K562 (cell line): Measurements from ENCODE around the gene MYO3B. TPM values are rescaled to one million over a fixed set of nuclear protein-coding genes. Genes with fewer than 3 reads are reported as not detected.

Experiments
- ELF1 ChIP-seq: fragments of 200-800 bp; sonication (Bioruptor generic); IDR thresholded peaks from 2 replicates; pipeline ENCODE4 v1.6.1; 2016; ENCODE audit warnings: missing genetic modification characterization, missing compliant biosample characterization
- FOXK1 ChIP-seq: sonication (generic); formaldehyde crosslinking; IDR thresholded peaks from 2 replicates; pipeline ENCODE4 v1.8.0; 2022; ENCODE audit warnings: missing genetic modification reagents, mild to moderate bottlenecking, borderline replicate concordance
- SMC3 ChIP-seq: conservative IDR thresholded peaks from 2 replicates; pipeline ENCODE4 v1.6.1; 2011; ENCODE audit warnings: low read depth, low read length, improper control_type of control experiment; ENCODE audit not compliant: insufficient read depth
- SPI1 ChIP-seq: IDR thresholded peaks from 2 replicates; pipeline ENCODE4 v1.6.1; 2011; ENCODE audit warnings: low read depth, low read length, control low read depth, borderline replicate concordance
- TBL1XR1 ChIP-seq, 2 experiments: IDR thresholded peaks; 2 replicates each; pipeline ENCODE4 v1.6.1; 2012; ENCODE audit warnings: improper control_type of control experiment in 2 of 2, low read length in 2 of 2, mild to moderate bottlenecking in 1 of 2
- ZFP36 ChIP-seq: fragments of 150-350 bp; IDR thresholded peaks from 2 replicates; pipeline ENCODE4 v1.6.1; 2018; ENCODE audit warnings: low read length, low read depth; ENCODE audit not compliant: partially characterized antibody
- polyA plus RNA-seq, 8 experiments: library from polyadenylated mRNA; depleted of rRNA in 4 of 8; stranded (reverse) in 5 of 8; unstranded in 3 of 8; fragments of >200 nt; fragmentation: Nextera tagmentation in 2 of 8; fragmentation: Illumina TruSeq in 1 of 8; extraction: Ambion mirVana in 2 of 8; extraction: Trizol in 1 of 8; gene quantifications; 2 replicates each; pipeline versions ENCODE4 v1.2.1 to v1.2.3, GENCODE V29; 2011 to 2014; ENCODE audit warnings: inconsistent platforms in 1 of 8, missing spikeins in 1 of 8
- total RNA-seq, 7 experiments: library from RNA; depleted of rRNA in 6 of 7; stranded (reverse); fragments of >200 nt in 6 of 7; fragmentation: Illumina TruSeq in 2 of 7; extraction: Trizol in 2 of 7; gene quantifications; 2 replicates each; pipeline versions ENCODE4 v1.2.1 to v1.2.3, GENCODE V29; 2011 to 2021; ENCODE audit warnings: low replicate concordance in 1 of 7
- TF ChIP-seq, protein P1 (sequence below): fragments of 250-450 bp; sonication (Bioruptor Pico); IDR thresholded peaks from 2 replicates; pipeline ENCODE4 v1.9.0; 2021; ENCODE audit warnings: mild to moderate bottlenecking, inconsistent platforms
- TF ChIP-seq, protein P2 (sequence below), 2 experiments: fragments of 450-650 bp; formaldehyde crosslinking in 1 of 2; IDR thresholded peaks; 2 replicates each; pipeline versions ENCODE4 v1.4.0 to v1.6.1; 2014 to 2020; ENCODE audit warnings: mild to moderate bottlenecking in 2 of 2, borderline replicate concordance in 1 of 2, low read depth in 1 of 2
- TF ChIP-seq, protein P3 (sequence below): IDR thresholded peaks from 2 replicates; pipeline ENCODE4 v1.6.1; 2012; ENCODE audit warnings: low read depth, low read length, improper control_type of control experiment, borderline replicate concordance

The MYO3B gene
- total and polyA plus RNA-seq, 9 of the 15 experiments (the other 6 are each of a cell fraction or from before 2014, with no cell fraction given), result 2.7 to 6.5 (median 3.6) TPM

DNA sequence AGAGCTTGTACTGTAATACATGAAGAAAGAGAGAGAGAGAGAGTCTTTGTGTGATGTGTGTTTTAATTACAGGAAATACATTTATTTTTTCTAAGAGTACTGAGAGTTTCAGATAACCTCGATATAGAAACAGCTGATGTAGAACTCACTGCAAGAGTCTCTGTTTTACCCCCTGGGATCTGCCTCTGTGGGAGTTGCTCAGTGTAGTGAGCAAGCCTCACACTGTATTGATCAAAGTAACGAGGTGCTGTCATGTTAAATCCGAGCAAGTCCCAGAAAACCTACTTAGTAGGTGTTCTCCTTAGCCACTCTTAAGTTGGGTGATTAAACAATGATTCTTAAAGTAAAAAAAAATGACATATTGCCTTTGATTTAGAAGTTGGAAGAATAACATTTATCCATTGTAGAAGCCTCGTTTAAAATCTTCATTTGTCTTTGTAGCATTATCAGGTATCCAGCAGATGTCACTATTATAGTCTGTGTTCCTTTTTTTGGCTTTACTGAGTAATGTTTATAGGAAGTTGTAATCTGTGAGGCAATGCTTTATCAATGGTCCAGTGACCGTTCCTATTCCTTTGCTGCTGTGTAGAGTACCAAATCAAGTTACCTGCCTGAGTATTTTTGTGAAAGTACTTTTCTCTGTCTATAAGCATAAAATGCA is 219.0 kb downstream of the MYO3B start (continued):
- TF ChIP-seq, protein P1, sequence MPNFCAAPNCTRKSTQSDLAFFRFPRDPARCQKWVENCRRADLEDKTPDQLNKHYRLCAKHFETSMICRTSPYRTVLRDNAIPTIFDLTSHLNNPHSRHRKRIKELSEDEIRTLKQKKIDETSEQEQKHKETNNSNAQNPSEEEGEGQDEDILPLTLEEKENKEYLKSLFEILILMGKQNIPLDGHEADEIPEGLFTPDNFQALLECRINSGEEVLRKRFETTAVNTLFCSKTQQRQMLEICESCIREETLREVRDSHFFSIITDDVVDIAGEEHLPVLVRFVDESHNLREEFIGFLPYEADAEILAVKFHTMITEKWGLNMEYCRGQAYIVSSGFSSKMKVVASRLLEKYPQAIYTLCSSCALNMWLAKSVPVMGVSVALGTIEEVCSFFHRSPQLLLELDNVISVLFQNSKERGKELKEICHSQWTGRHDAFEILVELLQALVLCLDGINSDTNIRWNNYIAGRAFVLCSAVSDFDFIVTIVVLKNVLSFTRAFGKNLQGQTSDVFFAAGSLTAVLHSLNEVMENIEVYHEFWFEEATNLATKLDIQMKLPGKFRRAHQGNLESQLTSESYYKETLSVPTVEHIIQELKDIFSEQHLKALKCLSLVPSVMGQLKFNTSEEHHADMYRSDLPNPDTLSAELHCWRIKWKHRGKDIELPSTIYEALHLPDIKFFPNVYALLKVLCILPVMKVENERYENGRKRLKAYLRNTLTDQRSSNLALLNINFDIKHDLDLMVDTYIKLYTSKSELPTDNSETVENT, result no peak
- peak; percentile 10; the same call in 1 of the 2 replicates for TF ChIP-seq SPI1
- TF ChIP-seq TBL1XR1 (IDR thresholded peaks at IDR 0.05; ENCODE audit: low read length in 2 of 2), result peak in 1 of 2 experiments; percentile 45; a peak in 1 of 4 replicates
- no peak for TF ChIP-seq ZFP36
- TF ChIP-seq, protein P2, sequence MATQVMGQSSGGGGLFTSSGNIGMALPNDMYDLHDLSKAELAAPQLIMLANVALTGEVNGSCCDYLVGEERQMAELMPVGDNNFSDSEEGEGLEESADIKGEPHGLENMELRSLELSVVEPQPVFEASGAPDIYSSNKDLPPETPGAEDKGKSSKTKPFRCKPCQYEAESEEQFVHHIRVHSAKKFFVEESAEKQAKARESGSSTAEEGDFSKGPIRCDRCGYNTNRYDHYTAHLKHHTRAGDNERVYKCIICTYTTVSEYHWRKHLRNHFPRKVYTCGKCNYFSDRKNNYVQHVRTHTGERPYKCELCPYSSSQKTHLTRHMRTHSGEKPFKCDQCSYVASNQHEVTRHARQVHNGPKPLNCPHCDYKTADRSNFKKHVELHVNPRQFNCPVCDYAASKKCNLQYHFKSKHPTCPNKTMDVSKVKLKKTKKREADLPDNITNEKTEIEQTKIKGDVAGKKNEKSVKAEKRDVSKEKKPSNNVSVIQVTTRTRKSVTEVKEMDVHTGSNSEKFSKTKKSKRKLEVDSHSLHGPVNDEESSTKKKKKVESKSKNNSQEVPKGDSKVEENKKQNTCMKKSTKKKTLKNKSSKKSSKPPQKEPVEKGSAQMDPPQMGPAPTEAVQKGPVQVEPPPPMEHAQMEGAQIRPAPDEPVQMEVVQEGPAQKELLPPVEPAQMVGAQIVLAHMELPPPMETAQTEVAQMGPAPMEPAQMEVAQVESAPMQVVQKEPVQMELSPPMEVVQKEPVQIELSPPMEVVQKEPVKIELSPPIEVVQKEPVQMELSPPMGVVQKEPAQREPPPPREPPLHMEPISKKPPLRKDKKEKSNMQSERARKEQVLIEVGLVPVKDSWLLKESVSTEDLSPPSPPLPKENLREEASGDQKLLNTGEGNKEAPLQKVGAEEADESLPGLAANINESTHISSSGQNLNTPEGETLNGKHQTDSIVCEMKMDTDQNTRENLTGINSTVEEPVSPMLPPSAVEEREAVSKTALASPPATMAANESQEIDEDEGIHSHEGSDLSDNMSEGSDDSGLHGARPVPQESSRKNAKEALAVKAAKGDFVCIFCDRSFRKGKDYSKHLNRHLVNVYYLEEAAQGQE (IDR thresholded peaks at IDR 0.05; ENCODE audit: borderline replicate concordance), result peak; percentile 57; the same call in 1 of the 2 replicates
- TF ChIP-seq, protein P2 (CRISPR knock-in tag; IDR thresholded peaks at IDR 0.05; ENCODE audit: low read depth), result no peak
- peak; percentile 29; the same call in 1 of the 2 replicates for TF ChIP-seq SMC3
- no peak for TF ChIP-seq FOXK1 (CRISPR knock-in tag)
- peak; percentile 47; the same call in 1 of the 2 replicates for TF ChIP-seq ELF1 (tag)
- TF ChIP-seq, protein P3, sequence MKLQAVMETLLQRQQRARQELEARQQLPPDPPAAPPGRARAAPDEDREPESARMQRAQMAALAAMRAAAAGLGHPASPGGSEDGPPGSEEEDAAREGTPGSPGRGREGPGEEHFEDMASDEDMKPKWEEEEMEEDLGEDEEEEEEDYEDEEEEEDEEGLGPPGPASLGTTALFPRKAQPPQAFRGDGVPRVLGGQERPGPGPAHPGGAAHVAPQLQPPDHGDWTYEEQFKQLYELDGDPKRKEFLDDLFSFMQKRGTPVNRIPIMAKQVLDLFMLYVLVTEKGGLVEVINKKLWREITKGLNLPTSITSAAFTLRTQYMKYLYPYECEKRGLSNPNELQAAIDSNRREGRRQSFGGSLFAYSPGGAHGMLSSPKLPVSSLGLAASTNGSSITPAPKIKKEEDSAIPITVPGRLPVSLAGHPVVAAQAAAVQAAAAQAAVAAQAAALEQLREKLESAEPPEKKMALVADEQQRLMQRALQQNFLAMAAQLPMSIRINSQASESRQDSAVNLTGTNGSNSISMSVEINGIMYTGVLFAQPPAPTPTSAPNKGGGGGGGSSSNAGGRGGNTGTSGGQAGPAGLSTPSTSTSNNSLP, result 0 out of 2 replicates have a peak, but pooled peaks have one; percentile 51
- TF ChIP-seq, all 486 proteins: peak for 14
